HG03097 (cell line): ENCODE data around the gene KRTAP10-6.
"Not testable (repeated sequence)": the region's sequence is repeated elsewhere in the genome, so short reads cannot be mapped to it uniquely, and the experiment has no call there.

ENCODE experiments used
- ATAC-seq: cut with Tn5 transposase; IDR thresholded peaks from one replicate; pipeline ENCODE4 v1.9.1; 2021; ENCODE audit not compliant: unreplicated experiment, low FRiP score

The KRTAP10-6 gene

DNA sequence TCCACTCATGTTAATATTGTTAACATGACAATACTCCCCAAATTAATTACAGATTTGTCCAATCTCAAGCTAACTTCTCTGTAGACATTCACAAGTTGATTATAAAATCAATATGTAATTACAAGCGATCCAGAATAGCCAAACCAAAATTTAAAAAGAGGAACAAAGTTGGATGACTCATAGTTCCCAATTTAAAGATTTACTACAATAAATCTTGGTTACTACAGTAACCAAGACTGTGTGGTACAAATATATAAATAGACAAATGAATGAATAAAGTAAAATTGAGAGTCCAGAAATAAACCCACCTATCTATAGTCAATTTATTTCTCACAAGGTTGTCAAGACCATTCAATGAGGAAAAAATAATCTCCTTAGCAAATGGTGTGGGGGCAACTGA lies 25.9 kb downstream of the KRTAP10-6 start:
- ATAC-seq, result no peak

DNA sequence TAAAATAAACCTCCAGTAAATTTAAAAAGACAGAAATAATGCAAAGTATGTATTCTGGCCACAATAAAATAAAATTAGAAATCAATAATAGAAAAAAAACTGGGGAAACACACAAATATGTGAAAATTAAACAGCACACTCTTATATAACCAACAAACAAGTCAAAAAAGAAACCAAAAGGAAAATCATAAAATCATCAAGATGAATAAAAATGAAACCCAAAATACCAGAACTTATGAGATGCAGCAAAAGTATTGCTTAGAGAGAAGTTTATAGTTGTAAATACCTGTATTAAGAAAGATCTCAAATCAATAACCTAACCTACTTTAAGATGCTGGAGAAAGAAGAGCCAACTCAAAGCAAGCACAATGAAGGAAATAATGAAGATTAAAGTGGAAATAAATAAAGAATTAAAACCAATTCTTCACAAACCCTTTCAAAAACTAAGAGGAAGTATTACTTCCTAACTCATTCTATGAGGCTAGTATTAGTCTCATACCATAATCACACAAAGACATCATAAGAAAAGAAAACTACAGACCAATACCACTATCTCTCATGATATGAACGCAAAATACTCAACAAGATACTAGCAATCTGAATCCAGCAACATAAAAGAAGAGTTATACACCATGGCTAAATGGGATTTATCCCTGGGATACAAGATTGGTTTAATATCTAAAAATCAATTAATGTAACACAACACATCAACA lies 27.3 kb downstream of the KRTAP10-6 start:
- ATAC-seq, result no peak

DNA sequence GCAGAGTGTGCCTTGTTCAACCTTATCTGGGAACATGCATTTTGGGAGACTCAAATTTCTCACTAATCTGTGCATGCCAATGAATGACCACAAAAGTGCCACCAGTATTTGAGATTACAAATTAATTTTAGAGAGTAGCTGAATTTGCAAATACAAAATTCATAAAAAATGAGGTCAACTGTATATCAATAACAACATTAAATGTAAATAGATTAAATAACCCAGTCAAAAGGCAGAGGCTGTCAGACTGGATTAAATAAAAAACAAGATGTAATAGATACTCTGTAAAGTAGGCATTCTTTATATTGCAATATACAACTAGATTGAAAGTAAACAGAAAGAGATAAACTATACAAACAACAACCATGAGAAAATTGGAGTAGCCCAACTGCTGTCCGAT lies 28.2 kb downstream of the KRTAP10-6 start:
- ATAC-seq, result no peak

DNA sequence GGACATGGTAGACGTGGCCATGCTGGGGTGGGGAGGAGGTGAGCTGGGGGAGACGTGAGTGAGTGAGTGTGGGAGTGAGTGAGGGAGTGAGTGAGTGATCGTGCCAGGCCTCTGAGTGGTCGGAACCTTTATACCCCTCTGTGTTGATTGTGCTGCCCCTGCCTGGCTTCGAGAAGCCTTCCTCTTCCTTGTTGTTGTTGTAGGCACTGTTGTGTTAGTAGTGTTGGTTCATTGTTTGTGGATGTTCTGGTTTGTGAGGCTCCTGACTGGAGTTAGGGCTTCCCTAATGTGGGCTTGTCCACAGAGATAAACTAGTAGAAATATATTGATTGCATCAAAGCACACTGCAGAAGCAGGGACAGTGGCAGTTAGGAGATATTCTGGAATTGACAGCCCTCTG lies 33.6 kb downstream of the KRTAP10-6 start, which contains the start of gene KRTAP10-3:
Gene KRTAP10-3 (minus strand): TSS at position 101 of the 400 bp plus-strand sequence. CDS start 80 bp downstream, at position 21.
- ATAC-seq, result no peak

DNA sequence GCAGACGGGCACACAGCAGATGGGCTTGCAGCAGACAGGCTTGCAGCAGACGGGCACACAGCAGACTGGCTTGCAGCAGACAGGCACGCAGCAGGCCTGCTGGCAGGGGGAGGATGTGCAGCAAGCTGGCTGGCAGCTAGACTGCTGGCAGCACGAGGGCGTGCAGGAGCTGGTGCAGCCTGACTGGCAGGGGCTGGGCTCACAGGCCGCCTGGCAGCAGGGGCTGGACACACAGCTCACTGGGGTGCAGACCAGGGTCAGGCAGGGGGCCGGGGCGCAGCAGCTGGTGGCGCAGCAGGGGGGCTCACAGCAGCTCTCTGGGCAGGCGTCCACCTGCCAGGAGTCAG lies 34.0 kb downstream of the KRTAP10-6 start:
- ATAC-seq, result not testable (repeated sequence)

DNA sequence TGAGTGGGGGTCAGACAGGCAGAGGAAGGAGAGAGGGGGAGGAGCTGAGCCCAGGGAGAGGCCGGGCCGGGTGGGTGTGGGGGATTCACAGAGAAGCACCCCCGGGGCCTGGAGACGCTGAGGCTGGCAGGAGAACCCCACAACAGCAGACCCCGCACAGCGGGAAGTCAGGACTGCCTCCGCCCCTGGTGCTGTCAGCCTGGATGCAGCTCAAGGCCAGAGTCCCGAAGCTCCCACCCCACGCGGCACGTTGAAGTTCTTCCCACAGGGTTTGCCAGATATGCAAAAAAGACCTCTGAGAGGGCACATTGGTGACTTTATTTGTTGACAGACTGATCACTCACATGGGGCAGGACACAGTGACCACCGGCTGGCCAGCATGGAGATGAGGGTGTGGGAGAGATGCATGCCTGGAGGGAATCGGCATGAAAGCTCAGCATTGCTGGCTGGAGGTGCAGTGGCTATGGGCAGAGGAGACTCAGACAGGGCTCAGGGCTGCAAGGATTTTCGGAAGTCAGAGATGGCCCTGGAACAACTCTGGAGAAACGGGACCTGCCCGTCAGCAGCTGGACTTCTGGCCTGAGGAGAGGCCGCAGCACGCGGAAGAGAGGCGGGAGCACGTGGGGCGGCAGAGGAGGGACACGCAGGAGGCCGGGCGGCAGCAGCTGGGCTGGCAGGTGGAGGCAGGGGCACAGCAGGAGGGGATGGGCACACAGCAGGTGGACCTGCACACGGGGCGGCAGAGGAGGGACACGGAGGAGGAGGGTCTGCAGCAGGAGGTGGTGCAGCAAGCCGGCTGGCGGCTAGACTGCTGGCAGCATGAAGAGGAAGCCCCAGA lies 34.6 kb downstream of the KRTAP10-6 start:
- ATAC-seq, result no peak

DNA sequence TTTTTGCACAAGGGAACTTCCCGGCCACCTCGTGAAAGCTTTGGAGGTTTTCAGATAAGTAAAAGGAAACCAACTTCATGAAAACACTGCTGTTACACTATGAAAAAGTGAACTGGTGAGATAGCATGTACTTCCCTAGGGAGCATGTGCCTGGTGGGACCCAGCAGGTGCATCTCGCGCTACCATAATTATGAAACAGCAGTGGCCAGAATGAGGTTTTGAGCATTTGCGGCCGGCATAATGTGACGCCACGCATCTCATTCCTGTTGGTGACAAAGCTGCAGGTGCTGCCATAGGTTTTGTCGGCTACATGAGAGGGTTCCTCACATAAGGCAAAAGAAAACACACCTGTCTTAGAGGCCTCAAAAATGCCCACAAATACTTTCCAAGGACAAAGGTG lies 35.4 kb downstream of the KRTAP10-6 start:
- ATAC-seq, result no peak

DNA sequence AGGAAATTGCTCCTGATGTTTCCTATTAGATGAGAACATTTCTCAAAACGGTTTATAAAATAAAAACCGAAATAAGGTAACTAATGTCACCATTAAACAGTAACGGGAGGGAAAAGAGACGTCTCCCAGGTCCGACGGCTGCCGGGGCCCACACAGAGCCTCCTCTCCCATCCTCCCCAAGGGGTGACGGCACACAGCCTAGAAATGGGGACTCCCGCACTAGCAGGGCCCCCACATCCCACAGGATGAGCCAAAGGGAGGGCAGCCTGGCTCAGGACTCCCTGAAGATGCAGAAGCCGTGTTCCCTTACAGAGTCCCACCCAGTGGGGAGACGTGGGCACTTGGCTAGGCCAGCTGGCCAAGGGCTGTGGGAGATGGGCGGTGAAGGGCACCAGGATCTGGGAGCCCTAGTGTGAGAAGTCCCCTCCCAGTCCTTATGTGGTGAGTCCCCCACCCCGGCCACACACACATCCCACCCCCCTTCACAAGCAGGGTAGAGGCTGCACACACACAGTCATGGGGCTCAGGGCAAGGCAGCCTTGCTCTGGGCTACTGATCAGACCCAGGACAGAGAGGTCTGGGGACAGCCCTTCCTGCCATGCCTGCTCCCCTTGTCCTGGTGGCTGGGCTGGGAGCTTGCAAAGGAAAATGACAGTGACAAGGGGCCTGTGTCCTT lies 37.0 kb downstream of the KRTAP10-6 start:
- ATAC-seq, result no peak

DNA sequence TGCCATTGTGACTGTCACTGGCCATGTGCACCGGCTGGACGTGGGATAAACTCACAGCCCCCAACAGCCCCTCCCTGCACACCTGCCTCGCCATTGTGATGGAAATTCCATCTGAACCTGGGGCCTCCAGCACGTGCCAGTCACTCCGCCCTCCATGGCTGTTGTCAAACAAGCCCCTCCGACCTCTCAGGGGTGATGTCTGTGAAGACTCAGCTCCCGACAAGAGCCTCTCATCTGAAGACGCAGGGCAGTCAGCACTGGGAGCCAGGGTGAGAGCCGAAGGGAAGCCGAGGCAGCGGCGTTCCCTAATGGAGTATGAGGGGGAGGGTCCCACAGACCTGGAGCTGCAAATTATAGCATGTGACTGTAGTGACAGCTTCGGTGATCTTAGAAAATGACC lies 39.6 kb downstream of the KRTAP10-6 start:
- no peak for ATAC-seq

DNA sequence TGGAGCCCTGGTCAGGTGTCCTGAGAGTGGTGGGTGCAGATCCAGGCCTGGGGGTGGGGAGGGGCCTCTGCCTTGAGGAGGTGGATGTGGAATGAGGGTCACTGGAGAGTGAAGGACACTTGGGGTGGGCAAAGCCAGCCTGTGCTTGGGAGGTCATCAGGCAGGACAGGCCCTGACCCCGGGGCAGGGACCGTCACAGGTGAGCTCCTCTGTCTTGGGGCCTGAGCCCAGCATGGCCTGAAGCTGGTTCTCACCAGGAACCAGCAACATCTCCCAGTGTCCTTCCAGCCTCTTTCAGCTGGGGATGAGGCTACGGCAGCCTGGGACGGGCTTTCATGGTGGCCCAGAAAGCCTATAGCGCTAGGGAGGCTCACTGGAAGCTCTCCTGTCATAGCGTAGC lies 40.2 kb downstream of the KRTAP10-6 start:
- ATAC-seq, result no peak

DNA sequence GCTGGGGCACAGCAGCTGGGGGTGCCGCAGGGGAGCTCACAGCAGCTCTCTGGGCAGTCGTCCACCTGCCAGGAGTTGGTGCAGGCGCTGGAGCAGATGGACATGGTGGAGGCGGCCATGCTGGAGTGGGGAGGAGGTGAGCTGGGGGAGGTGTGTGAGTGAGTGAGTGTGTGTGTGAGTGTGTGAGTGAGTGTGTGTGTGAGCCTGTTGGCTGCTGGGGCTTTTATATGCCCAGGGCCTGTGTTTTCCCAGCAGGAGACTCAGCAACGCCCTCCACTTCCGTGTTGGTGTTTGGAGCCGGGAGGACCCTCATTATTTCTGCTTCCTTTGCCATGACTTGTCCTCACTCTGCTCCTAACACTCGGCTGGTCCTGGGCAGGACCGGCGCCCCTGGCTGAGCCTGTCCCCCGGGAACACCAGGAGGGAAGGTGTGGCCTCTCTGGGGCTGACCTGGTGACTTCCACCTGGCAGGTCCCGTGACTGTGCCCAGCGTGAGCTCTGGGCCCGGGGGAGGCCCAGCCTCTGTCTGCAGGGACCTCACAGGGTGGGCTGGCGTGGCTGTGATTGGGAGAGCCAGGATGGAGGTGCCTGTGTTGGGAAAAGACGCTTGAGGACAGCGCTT lies 40.9 kb downstream of the KRTAP10-6 start, which contains the start of gene KRTAP10-2:
Gene KRTAP10-2 (minus strand): TSS at position 166 of the 622 bp plus-strand sequence. CDS start 47 bp downstream, at position 119.
- ATAC-seq, result no peak

DNA sequence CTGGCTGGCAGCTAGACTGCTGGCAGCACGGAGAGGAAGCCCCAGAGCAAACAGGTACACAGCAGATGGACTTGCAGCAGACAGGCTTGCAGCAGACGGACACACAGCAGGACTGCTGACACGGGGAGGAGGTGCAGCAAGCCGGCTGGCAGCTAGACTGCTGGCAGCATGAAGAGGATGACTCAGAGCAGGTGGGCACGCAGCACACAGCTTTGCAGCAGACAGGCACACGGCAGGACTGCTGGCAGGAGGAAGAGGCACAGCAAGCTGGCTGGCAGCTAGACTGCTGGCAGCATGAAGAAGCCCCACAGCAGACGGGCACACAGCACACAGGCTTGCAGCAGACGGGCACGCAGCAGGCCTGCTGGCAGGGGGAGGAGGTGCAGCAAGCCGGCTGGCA lies 41.5 kb downstream of the KRTAP10-6 start:
- no peak for ATAC-seq

DNA sequence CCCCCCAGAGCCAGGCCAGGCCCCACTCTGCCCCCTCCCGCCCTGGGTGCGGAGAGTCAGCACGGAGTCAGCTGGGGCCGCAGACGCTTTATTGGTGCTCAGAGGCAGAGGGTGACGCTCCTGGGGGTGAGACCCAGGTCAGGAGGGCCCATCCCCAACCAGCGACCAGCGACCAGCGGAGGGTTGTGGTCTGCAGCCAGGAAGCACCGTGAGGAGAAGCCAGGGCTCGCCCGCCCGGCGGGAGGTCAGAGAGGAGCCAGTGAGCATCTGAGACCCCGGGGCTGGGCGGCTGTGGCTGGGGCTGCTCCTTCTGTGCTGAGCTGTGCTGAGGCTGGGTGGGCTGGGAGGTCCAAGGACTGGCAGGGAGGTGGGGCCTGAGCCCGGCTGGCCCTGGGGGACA lies 42.0 kb downstream of the KRTAP10-6 start:
- ATAC-seq, result not testable (repeated sequence)

DNA sequence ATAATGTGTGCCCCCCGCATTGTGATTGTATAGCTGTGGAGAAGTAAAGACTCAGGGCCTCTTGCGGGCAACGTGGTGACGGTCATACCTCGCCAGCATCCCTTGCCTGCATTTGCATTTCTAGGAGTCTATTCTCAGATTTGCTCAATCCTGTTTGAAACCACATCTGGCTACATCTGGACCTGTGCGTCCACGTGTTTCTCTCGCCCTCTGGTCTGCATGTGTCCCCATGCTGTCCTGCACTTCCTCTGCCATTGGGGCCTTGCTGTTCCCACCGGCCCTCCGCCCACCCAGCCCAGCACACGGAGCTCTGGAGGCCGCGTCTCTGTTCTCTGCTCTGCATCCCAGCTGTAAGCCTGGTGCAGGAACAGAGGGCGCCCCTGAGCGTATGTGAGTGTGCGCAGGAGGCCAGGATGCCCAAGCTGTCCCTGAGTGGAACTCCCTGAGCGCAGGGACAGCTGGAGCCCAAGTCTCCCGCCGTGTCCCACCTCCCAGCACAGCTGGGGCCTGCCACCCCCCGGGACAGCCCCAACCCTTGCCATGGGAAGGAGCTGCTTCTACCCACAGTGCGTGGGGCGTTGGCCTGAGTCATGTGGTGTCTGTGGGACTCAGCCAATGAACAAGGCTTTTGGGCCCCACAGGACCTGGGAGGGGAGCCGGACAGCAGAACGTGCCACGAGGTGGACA lies 42.6 kb downstream of the KRTAP10-6 start:
- ATAC-seq, result no peak

DNA sequence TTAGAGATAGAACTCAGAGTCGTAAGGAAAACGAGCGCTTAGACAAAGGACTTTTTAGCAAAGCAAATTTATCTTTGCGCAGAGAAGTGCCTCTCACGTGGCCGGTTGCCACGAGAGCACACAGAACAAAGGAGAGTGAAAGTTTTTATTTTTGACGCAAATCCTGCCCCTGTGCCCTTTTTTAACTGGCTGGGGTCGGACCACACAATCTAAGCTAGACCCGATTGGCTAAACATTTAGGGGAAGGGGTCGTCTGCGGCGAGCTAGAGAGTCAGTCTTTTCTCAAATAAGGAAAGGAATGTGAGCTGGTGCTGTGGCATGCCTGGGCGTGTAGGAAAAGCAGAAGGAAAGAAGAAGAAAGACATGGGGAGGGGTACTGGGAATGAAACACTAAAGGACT lies 43.4 kb downstream of the KRTAP10-6 start:
- ATAC-seq, result no peak

DNA sequence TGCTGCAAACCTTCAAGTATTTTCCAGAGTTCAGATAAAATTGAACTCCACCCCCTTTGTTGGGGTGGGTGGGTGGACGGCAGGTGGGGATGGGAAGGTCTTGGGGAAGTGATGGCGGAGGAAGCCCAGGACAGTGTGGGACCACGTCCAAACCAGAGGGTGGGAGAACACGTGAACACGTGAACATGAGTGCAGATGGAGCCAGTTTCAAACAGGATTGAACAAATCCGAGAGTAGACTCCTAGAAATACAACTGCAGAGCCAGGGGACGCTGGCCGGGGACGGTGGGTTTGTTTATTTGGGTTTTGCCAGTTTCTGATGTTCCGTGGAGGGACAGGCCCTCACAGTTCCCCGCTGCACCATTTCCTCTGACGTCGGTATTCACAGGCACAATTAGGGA lies 43.9 kb downstream of the KRTAP10-6 start:
- no peak for ATAC-seq

DNA sequence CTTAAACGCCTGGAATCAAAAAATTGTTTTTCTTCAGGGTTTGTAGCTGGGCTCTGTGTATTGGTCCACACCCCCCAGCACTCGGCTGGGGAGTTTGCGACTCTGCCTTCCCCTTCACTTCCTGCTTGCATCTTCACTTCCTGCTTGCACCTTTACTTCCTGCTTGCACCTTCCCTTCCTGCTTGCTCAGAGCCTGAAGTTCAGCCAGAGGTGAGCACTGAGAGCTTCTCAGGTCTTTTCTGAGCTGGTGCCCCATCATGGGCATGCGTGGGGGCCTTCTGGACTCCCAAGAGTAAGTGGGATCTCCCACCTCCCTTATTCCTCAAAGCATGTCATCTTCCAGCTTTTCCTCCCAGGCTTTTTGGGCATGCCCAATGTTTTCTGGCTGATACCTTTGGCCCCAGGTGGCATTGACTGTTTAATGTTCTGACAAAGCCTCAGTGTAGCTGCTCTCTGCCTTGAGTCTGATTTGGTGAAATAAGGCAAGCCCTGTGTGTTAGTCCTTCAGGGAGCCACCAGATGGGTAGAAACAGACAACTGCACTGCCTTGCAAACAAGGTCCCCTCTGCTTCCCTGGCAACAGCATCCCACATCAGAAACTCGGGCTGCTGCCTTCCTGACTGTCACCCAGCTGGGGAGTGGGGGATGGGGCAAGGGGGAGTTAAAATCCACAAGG lies 44.5 kb downstream of the KRTAP10-6 start:
- no peak for ATAC-seq

DNA sequence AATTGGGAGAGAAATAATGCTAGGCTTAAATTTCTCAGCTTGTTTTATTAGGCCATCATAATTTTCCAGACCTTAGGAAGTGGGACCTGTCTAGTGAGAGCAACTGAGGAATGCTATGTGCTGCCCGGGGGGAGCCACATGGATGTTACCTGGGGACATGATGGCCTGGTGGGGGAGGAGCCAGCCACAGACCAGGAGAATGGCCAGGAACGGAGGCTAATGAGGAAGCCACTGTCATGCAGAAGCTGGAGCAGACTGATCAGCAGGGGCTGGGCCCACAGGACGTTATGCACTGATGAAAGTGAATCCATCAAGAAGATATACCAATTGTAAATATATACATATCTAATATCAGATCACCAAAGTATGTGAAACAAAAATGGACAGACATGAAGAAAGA lies 47.7 kb downstream of the KRTAP10-6 start:
- ATAC-seq, result no peak

DNA sequence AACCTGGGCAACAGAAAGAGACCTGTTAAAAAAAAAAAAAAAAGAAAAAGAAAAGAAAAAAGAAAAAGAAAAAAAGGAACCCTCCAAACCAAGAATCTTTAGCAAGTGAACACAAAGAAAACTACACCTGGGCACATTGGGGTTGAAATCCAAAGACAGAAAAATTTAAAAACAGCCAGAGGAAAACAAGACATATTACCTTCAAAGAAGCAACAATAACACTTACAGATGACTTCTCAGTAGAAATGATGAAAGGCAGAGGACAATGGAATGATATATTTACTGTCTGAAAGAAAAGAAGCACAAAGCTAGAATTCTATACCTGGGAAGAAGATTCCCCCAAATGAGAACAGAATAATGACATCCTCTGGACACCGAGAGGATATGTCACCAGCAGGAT lies 49.6 kb downstream of the KRTAP10-6 start:
- no peak for ATAC-seq
